ENCODE data around the gene FMOD. TPM values are rescaled to one million over a fixed set of nuclear protein-coding genes. Genes with fewer than 3 reads are reported as not detected.
A peak's percentile ranks its signal among the peaks of the same experiment; 100 is the strongest.
"Not testable (repeated sequence)": the region's sequence is repeated elsewhere in the genome, so short reads cannot be mapped to it uniquely, and the experiment has no call there.

FMOD gene
- polyA plus RNA-seq, 3 donors = not detected

GRCh38 chr1:203300441-203301330 is 50.2 kb downstream of the FMOD start:
- H3K27ac Mint-ChIP-seq = peak overlapping the region in 2 of 7 donors; percentile 6 to 73
- peaks cover 50% of the 10 kb centered on the region for H3K4me1 Mint-ChIP-seq
- TF ChIP-seq, protein P1, sequence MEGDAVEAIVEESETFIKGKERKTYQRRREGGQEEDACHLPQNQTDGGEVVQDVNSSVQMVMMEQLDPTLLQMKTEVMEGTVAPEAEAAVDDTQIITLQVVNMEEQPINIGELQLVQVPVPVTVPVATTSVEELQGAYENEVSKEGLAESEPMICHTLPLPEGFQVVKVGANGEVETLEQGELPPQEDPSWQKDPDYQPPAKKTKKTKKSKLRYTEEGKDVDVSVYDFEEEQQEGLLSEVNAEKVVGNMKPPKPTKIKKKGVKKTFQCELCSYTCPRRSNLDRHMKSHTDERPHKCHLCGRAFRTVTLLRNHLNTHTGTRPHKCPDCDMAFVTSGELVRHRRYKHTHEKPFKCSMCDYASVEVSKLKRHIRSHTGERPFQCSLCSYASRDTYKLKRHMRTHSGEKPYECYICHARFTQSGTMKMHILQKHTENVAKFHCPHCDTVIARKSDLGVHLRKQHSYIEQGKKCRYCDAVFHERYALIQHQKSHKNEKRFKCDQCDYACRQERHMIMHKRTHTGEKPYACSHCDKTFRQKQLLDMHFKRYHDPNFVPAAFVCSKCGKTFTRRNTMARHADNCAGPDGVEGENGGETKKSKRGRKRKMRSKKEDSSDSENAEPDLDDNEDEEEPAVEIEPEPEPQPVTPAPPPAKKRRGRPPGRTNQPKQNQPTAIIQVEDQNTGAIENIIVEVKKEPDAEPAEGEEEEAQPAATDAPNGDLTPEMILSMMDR (IDR thresholded peaks at IDR 0.05) = no peak
- H3K4me3 Mint-ChIP-seq = no peak overlapping the region
- H3K36me3 ChIP-seq (replicated peaks in 1 of 2; ENCODE audit: control insufficient read depth in 1 of 2, insufficient read depth in 2 of 2, low read length in 2 of 2) = no peaks in the 10 kb centered on the region
- peaks cover 4% of the 10 kb centered on the region for H3K79me2 ChIP-seq (ENCODE audit: insufficient read depth, low read length)
- H3K9ac ChIP-seq (ENCODE audit: insufficient read depth, low read length, poor library complexity, severe bottlenecking) = no peak overlapping the region
- H2AFZ ChIP-seq (ENCODE audit: insufficient read depth, low read depth, low read length, poor library complexity, severe bottlenecking) = peak overlapping the region; percentile 15
- peaks cover 0 to 7% (median 0%) of the 10 kb centered on the region in 3 donors for H3K27me3 Mint-ChIP-seq (ENCODE audit: low read depth in 3 of 3)
- H3K9me3 ChIP-seq (replicated peaks in 1 of 2; ENCODE audit: control insufficient read depth in 1 of 2, insufficient read depth in 1 of 2, low read length in 2 of 2) = no peaks in the 10 kb centered on the region
- H3K27me3 ChIP-seq (ENCODE audit: control insufficient read depth in 2 of 2, insufficient read depth in 2 of 2, low read length in 2 of 2) = no peaks in the 10 kb centered on the region
- intact Hi-C loops (cut with micrococcal nuclease) = no loop called here
- WGBS (ENCODE audit: insufficient coverage) = 60% methylated on average over 8 of the region's 11 CpGs
- H3K9me3 Mint-ChIP-seq = no peaks in the 10 kb centered on the region
- peaks cover 4% of the 10 kb centered on the region for H4K20me1 ChIP-seq (ENCODE audit: insufficient read depth, low read length)
- no peaks in the 10 kb centered on the region for H3K36me3 Mint-ChIP-seq
- H3K4me2 ChIP-seq (replicated peaks; ENCODE audit: extremely low read depth, low read length, poor library complexity, severe bottlenecking) = no peak overlapping the region
- H3K4me1 ChIP-seq (ENCODE audit: control insufficient read depth in 1 of 2, insufficient read depth in 2 of 2, low read length in 2 of 2) = peaks cover 26 to 30% of the 10 kb centered on the region in 2 donors
- H3K4me3 ChIP-seq (replicated peaks in 1 of 3; ENCODE audit: low read depth in 2 of 3, low read length in 3 of 3) = no peak overlapping the region
- no peak overlapping the region for H3K27ac ChIP-seq (ENCODE audit: low read depth in 1 of 2, low read length in 2 of 2)
- DNase-seq = no peak

DNA sequence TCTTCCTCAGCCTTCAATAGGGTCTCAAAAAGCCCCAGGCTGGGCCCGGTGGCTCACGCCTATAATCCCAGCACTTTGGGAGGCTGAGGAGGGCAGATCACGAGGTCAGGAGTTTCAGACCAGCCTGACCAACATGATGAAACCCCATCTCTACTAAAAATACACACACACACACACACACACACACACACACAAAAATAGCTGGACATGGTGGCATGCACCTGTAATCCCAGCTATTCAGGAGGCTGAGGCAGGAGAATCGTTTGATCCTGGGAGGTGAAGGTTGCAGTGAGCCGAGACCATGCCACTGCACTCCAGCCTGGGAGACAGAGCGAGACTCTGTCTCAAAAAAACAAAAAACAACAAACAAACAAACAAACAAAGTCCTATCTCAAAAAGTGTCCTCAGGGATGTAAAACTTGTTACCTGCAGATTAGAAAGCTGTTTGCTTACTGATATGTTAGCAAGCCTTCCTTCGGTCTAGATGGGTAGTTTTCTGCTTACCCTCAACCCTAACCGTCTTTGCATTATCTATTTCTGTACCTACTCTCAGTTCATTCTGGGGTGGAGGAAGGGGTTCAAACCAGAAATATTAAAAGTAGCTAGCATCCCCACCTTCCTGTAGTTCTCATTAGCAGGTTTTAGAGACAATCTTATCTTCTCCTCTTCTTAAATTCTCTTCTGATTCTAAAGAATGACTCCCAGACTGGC is 51.0 kb downstream of the FMOD start:
- H3K9me3 Mint-ChIP-seq; H3K79me2 ChIP-seq (ENCODE audit: insufficient read depth, low read length); DNase-seq; H3K4me3 Mint-ChIP-seq; H3K27ac ChIP-seq (ENCODE audit: low read depth in 1 of 2, low read length in 2 of 2); H3K9ac ChIP-seq (ENCODE audit: insufficient read depth, low read length, poor library complexity, severe bottlenecking); H3K4me2 ChIP-seq (replicated peaks; ENCODE audit: extremely low read depth, low read length, poor library complexity, severe bottlenecking); intact Hi-C loops (cut with micrococcal nuclease); H3K4me3 ChIP-seq (replicated peaks in 1 of 3; ENCODE audit: low read depth in 2 of 3, low read length in 3 of 3); H3K27me3 Mint-ChIP-seq (ENCODE audit: low read depth in 3 of 3); H3K9me3 ChIP-seq (replicated peaks in 1 of 2; ENCODE audit: control insufficient read depth in 1 of 2, insufficient read depth in 1 of 2, low read length in 2 of 2); H3K36me3 ChIP-seq (replicated peaks in 1 of 2; ENCODE audit: control insufficient read depth in 1 of 2, insufficient read depth in 2 of 2, low read length in 2 of 2); H3K27me3 ChIP-seq (ENCODE audit: control insufficient read depth in 2 of 2, insufficient read depth in 2 of 2, low read length in 2 of 2); H4K20me1 ChIP-seq (ENCODE audit: insufficient read depth, low read length); H3K36me3 Mint-ChIP-seq: not testable (repeated sequence)
- Mint-ChIP-seq H3K27ac (peak overlapping the region in 1 of 7 donors; percentile 73), H3K4me1 (peaks cover 54% of the 10 kb centered on the region)
- Histone ChIP-seq H2AFZ (ENCODE audit: insufficient read depth, low read depth, low read length, poor library complexity, severe bottlenecking) (peak overlapping the region; percentile 15), H3K4me1 (ENCODE audit: control insufficient read depth in 1 of 2, insufficient read depth in 2 of 2, low read length in 2 of 2) (peaks cover 24 to 30% of the 10 kb centered on the region in 2 donors)
- WGBS (ENCODE audit: insufficient coverage) = no CpG with 5 or more reads among the region's 8 CpGs

All from CD14-positive monocyte (primary cell).